ENCODE results near the gene PSMA6. TPM values are rescaled to one million over a fixed set of nuclear protein-coding genes. Genes with fewer than 3 reads are reported as not detected.

Gene PSMA6
- total and polyA plus RNA-seq, 2 of the 13 experiments (the other 11 are each of a cell fraction or from before 2014, with no cell fraction given), result 525 to 1,109 TPM

GRCh38 chr14:35337269-35338255 is 45.4 kb downstream of the PSMA6 start (continued):
- TF ChIP-seq HNF4G (IDR thresholded peaks at IDR 0.05; ENCODE audit: borderline replicate concordance, low read depth, low read length) (peak; percentile 54; the same call in 1 of the 2 replicates), HNF4G (CRISPR knock-in tag; IDR thresholded peaks at IDR 0.05; ENCODE audit: borderline replicate concordance, low read depth) (no peak), GTF3A (CRISPR knock-in tag; conservative IDR thresholded peaks at IDR 0.05) (no peak), CAMTA2 (CRISPR knock-in tag; IDR thresholded peaks at IDR 0.05; ENCODE audit: borderline replicate concordance) (0 out of 2 replicates have a peak, but pooled peaks have one; percentile 81), RARA (CRISPR knock-in tag; IDR thresholded peaks at IDR 0.05) (peak; percentile 68), SALL1 (CRISPR knock-in tag; IDR thresholded peaks at IDR 0.05) (no peak), KDM3A (CRISPR knock-in tag; IDR thresholded peaks at IDR 0.05; ENCODE audit: low read depth) (peak; percentile 21), CHD2 (IDR thresholded peaks at IDR 0.05; ENCODE audit: low read depth, low read length) (peak; percentile 31; the same call in 1 of the 2 replicates), ZFAT (CRISPR knock-in tag; conservative IDR thresholded peaks at IDR 0.05) (no peak), ZNF350 (CRISPR knock-in tag; IDR thresholded peaks at IDR 0.05; ENCODE audit: borderline replicate concordance, low read depth) (no peak), U2AF2 (IDR thresholded peaks at IDR 0.05; ENCODE audit: low read depth, low read length) (no peak), RBM39 (IDR thresholded peaks at IDR 0.05; ENCODE audit: low read depth, low read length, poor library complexity, severe bottlenecking) (peak; percentile 52), ZSCAN12 (CRISPR knock-in tag; IDR thresholded peaks at IDR 0.05) (no peak), PRDM15 (CRISPR knock-in tag; IDR thresholded peaks at IDR 0.05) (peak; percentile 71; the same call in 1 of the 2 replicates), FOSL1 (CRISPR knock-in tag; IDR thresholded peaks at IDR 0.05; ENCODE audit: borderline replicate concordance) (no peak), ZNF784 (CRISPR knock-in tag; IDR thresholded peaks at IDR 0.05; ENCODE audit: borderline replicate concordance) (0 out of 2 replicates have a peak, but pooled peaks have one; percentile 24), ZNF883 (CRISPR knock-in tag; IDR thresholded peaks at IDR 0.05; ENCODE audit: not compliant biosample characterization) (peak; percentile 54), ATF5 (CRISPR knock-in tag; IDR thresholded peaks at IDR 0.05; ENCODE audit: low read depth) (peak; percentile 60; the same call in 1 of the 2 replicates), FUBP1 (CRISPR knock-in tag; IDR thresholded peaks at IDR 0.05; ENCODE audit: borderline replicate concordance) (peak; percentile 94; the same call in 1 of the 2 replicates), ARNTL (CRISPR knock-in tag; IDR thresholded peaks at IDR 0.05) (no peak), BORCS8-MEF2B (CRISPR knock-in tag; IDR thresholded peaks at IDR 0.05) (peak; percentile 61)
